ENCODE measurements around the gene ELOF1.
A peak's percentile ranks its signal among the peaks of the same experiment; 100 is the strongest.
"Not testable (repeated sequence)": the region's sequence is repeated elsewhere in the genome, so short reads cannot be mapped to it uniquely, and the experiment has no call there.

ELOF1 gene

GRCh38 chr19:11566164-11566563 lies 7.1 kb upstream of the ELOF1 start:
- no peak for DNase-seq

GRCh38 chr19:11565649-11565980 lies 6.6 kb upstream of the ELOF1 start:
- not testable (repeated sequence) for DNase-seq

- DNase-seq, result not testable (repeated sequence)
These were observed 5.2 kb upstream of the ELOF1 start for GRCh38 chr19:11564082-11564807.

- DNase-seq, result no peak
These were observed 4.5 kb upstream of the ELOF1 start for GRCh38 chr19:11563532-11563931.

- DNase-seq, result peak; percentile 74
These were observed 1.5 kb upstream of the ELOF1 start for GRCh38 chr19:11560404-11561051.

- DNase-seq, result no peak
These were observed 2.2 kb downstream of the ELOF1 start for GRCh38 chr19:11556634-11557420.

- DNase-seq, result no peak
These were observed 3.8 kb downstream of the ELOF1 start for GRCh38 chr19:11555246-11555645.

- DNase-seq, result no peak
These were observed 4.9 kb downstream of the ELOF1 start for GRCh38 chr19:11554160-11554559.

- no peak for DNase-seq
These were observed 6.2 kb downstream of the ELOF1 start for GRCh38 chr19:11552666-11553372.

GRCh38 chr19:11551603-11552235 lies 7.3 kb downstream of the ELOF1 start:
- DNase-seq, result no peak

GRCh38 chr19:11550265-11550664 lies 8.8 kb downstream of the ELOF1 start:
- no peak for DNase-seq

GRCh38 chr19:11549386-11549953 lies 9.6 kb downstream of the ELOF1 start:
- no peak for DNase-seq

- no peak for DNase-seq
These were observed 10.9 kb downstream of the ELOF1 start for GRCh38 chr19:11547929-11548700.

GRCh38 chr19:11541238-11541637 lies 17.8 kb downstream of the ELOF1 start:
- no peak for DNase-seq

- no peak for DNase-seq
These were observed 18.4 kb downstream of the ELOF1 start for GRCh38 chr19:11540645-11541044.

- DNase-seq, result no peak
These were observed 19.3 kb downstream of the ELOF1 start for GRCh38 chr19:11539495-11540365.

- DNase-seq, result no peak
These were observed 20.6 kb downstream of the ELOF1 start, which contains the start of gene CNN1 for GRCh38 chr19:11538232-11539036. TSS of gene CNN1 (plus strand) at chr19:11538851. CDS start at chr19:11538928, 77 bp downstream.

GRCh38 chr19:11535792-11536595 lies 23.0 kb downstream of the ELOF1 start:
- peak; percentile 85 for DNase-seq

- no peak for DNase-seq
These were observed 24.1 kb downstream of the ELOF1 start for GRCh38 chr19:11534948-11535347.

Data from CD4-positive, alpha-beta T cell treated with Interleukin-6 for 4 hours (primary cell).